GM18909 (cell line): ENCODE measurements around the gene ARRB2.

ENCODE experiments used
- ATAC-seq: cut with Tn5 transposase; IDR thresholded peaks from one replicate; pipeline ENCODE4 v1.9.1; 2021; ENCODE audit warnings: mild to moderate bottlenecking; ENCODE audit not compliant: unreplicated experiment, poor library complexity

Gene ARRB2

DNA sequence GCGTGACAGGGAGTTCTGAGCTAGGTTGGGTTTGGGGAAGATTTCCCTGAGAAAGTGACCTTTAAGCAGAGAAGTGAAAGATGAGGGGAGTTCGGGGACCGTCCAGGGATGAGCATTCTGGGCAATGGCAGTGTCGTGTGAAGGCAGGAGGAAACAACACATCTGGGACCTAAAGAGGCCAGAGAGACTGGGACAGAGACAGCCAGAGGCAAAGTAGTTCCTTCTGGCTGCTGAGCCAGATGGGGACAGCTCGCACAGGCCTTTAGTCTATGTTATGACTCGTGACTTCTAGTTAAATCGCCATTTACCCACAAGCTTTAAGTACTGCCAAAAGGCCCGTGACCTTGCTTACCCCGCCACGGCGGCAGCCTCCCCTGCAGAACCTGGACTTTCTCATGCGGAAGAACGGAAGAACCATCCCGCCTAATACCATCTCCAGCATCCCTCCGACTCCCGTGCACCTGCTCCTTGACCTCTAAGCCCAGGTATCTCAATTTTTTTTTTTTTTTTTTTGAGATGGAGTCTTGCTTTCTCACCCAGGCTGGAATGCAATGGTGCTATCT, 12.3 kb downstream of the ARRB2 start:
- ATAC-seq, result no peak

GRCh38 chr17:4724650-4725049, 14.2 kb downstream of the ARRB2 start:
- no peak for ATAC-seq

DNA sequence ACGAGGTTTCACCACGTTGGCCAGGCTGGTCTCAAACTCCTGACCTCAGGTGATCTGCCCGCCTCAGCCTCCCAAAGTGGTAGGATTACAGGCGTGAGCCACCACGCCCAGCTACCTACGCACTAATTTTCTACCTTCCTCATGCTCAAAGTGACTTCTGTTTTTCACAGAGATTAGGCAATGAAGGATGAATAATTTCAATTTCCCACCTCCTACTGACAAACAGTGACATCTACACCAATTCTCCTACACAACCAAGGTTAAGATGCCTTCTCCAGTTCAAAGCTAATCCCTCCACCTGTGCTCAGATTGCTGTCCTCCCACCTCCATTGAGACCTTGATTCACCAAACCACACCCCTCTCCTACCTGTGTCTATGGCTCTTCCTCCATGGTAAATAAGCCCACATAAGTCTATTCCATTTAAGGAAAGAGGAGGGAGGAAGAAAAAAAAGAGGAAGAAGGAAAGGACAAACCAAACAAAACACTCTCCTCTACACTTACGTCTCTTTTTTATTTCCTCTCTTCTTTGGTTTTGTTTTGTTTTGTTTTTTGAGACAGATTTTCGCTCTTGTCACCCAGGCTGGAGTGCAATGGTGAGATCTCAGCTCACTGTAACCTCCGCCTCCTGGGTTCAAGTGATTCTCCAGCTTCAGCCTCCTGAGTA, 15.3 kb downstream of the ARRB2 start:
- no peak for ATAC-seq

DNA sequence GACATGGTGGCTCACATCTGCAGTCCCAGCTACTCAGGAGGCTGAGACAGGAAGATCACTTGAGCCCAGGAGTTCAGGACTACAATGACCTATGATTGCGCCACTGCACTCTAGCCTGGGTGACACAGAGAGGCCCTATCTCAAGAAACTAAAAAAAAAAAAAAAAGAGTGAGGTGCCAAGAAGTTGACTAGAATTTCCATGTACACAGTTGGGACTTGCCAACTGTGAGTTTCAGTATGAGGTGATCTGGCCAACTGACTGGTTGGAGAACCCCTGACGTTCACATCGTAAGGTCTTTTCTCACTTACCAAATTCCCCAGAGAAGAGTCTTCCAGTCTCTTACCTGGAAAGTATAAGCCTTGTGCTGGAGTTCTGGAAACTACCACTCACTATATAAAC, 17.7 kb downstream of the ARRB2 start:
- ATAC-seq, result no peak

GRCh38 chr17:4733073-4733531, 22.7 kb downstream of the ARRB2 start:
- ATAC-seq, result no peak

DNA sequence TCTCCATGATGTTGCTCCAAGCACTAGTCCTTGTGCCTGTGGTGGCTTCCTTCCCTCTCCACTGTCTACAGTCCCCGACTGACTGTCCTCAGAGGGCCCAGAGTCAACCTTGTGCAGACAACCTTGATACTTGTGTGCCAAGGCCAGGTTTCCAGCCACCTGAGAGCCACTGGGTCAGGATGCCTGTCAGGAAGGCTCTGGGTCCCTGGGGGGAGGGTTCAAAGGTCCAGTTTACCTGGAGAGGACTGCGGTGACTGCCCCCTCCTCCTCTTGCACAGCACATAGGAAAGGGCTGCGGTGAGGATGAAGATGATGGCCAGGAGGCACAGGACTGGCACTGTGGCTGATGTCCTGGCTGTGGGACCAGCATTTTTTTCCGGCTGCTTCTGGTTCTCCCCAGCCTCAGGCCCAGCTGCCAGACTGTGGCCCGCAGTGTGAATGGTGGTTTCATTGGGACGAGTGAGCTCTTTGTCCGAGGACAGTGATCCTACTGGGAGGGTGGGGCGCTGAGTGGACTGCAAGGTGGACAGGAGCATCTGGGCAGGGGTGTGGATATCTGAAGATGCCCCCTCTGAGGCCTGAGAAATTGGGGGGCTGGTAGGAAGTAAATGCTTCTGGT, 24.5 kb downstream of the ARRB2 start:
- no peak for ATAC-seq

GRCh38 chr17:4735876-4736651, 25.6 kb downstream of the ARRB2 start:
- ATAC-seq, result no peak

- ATAC-seq, result no peak
These were observed 28.0 kb downstream of the ARRB2 start for GRCh38 chr17:4738136-4739121.

DNA sequence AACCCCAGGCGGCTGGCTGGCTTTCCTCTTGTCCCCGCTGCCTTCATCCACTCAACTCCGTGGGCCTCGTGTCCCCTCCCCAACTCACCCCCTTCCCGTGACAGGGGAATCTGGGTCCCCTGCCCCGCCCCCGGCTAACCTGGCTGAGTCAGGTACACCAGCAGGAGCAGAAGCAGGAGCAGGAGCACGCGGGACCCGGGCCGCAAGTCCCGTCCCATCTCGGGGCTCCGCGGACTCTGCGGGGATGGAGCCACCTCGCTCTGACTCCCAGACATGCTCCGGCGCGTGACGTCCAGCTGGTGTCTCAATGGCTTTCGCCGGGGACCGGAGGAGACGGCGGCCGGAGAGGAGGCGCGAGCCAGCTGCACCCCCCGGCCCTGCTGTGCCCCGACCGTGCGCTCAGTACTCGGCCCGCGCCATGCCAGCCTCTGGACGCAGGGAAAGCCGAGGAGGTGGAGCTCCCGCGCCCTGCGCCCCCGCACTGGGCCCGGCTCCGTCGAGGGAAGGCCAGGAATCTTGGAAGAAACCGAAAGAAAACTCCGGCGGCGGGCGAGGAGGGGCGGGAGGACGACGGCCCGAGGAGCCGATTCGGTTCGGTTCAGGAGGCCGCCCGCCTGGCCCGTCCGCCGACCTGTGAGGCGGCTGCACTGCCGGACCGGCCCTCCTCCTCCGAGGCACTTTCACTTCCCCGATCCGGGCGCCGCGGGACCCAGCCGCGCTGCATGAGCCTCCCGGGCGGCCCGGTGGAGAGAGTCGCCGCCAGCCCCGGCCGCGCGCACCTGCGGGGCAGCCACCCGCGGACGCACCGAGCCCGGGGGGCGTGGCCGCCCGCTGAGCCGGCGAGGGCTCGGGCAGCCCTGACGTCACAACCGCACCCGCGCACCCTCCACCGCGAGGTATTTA, 28.9 kb downstream of the ARRB2 start, which contains the start of the genes CXCL16 and ZMYND15:
TSS of gene CXCL16 (minus strand) at position 807 of the 903 bp plus-strand sequence. CDS start at position 218, 589 bp downstream.
TSS of gene ZMYND15 (plus strand) at position 712 of the 903 bp plus-strand sequence. CDS start 716 bp downstream, outside the sequence.
- no peak for ATAC-seq

DNA sequence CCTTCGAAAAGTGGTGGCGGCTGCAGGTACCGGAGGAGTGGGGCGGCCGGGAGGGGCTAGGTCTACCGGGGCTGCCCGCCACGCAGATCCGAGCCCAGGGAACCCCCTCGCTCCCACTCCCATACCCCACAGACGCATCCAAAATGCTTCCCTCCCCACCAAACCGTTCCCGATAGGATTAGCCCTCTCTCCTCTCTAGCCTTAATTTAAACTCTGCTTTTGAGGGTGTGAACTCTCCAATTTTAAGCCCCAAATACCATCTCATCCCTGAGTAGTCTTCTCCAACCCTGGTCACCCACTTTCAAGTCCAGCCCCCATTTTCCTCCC, 29.6 kb downstream of the ARRB2 start:
- no peak for ATAC-seq

DNA sequence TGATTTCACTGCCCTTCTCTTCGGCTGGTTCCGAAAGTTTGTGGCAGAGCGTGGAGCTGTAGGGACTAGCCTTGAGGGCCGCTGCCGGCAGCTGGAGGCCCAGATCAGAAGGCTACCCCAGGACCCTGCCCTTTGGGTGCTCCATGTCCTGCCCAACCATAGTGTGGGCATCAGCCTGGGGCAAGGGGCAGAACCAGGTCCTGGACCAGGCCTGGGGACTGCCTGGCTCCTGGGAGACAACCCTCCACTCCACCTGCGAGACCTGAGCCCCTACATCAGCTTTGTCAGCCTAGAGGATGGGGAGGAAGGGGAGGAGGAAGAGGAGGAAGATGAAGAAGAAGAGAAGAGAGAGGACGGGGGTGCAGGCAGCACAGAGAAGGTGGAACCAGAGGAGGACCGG, 30.2 kb downstream of the ARRB2 start:
- ATAC-seq, result no peak

DNA sequence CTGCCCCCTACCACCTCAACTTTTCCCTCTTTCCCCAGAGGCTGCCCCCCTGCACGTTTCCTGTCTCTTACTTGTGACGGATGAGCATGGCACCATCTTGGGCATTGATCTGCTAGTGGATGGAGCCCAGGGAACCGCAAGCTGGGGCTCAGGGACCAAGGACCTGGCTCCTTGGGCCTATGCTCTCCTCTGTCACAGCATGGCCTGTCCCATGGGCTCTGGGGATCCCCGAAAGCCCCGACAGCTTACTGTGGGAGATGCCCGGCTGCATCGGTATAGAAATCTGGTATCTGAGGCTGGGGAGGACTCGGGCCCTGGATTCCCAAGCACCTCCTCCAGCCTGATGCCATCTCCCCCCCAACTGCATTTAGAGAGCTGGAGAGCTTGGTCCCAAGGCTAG, 31.1 kb downstream of the ARRB2 start:
- ATAC-seq, result no peak

GRCh38 chr17:4742133-4742532, 31.7 kb downstream of the ARRB2 start:
- ATAC-seq, result no peak

DNA sequence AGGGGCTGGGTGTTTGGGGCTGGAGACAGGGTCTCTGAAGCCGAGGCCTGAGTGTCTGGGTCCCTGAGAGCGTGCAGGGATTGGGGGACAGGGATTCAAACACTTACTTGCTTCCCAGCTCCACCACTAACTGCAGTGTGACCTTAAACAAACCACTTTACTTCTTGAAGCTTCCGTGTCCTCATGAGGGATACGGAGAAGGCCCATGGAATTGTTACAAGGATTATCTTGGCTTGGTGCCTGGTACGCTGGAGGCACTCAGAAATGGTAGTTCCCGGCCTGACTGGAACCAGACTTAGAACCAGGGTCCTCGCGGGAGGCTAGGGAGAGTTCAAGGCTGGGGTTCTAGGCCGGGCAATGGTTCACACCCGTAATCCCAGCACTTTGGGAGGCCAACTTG, 32.2 kb downstream of the ARRB2 start:
- ATAC-seq, result no peak

DNA sequence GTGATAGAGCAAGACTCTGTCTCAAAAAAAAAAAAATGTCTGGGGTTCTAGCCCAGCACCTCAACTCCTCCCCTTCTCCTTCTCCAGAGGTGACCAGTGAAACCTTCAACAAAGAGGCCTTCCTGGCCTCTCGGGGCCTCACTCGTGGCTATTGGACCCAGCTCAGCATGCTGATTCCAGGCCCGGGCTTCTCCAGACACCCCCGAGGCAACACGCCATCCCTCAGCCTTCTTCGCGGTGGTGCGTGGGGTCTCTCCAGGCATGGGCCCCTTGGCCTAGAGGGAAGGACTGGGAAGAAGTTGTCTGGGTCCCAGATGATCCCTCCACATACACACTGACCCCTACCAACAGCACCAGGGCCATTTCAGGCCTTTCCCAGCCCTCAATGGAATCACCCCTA, 32.8 kb downstream of the ARRB2 start:
- ATAC-seq, result no peak

GRCh38 chr17:4743898-4744297, 33.5 kb downstream of the ARRB2 start:
- ATAC-seq, result no peak

DNA sequence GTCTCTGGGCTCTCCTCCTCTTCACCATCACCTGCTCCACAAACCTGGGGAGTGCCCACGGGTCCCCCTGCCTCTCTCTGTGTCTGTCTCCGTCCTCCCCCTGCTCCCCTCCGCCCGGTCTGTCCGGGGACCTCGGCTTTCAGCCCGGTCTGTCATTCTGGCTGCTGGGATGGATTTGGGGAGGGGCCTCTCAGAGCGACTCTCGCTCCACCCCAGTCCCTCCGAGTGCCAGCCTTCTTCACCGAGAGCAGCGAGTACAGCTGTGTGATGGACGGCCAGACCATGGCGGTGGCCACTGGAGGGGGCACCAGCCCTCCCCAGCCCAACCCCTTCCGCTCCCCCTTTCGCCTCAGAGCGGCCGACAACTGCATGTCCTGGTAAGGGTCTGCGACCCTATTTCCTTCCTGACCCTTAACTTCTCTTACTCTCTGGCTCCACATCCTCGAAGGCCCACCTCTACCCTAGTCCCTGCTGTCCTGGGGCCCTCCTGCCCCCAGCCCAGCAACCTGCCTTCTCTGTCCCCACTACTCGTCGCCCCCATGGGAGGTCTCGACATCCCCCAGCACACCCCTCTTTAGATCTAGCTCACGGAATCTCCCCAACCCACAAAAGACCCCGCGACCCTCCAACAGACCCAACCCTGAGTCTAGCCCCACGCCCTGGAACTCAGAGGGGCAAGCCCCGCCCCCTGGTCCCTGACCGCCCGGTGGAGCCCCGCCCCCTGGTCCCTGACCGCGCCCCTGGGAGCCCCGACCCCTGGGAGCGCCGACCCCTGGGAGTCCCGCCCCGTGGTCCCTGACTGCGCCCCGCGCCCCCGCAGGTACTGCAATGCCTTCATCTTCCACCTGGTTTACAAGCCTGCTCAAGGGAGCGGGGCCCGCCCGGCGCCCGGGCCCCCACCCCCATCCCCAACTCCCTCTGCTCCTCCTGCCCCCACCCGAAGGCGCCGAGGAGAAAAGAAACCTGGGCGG, 34.9 kb downstream of the ARRB2 start:
- no peak for ATAC-seq

GRCh38 chr17:4747847-4748246, 37.4 kb downstream of the ARRB2 start:
- ATAC-seq, result no peak
